Measurements from ENCODE around the gene SARDH.
"Not testable (repeated sequence)": the region's sequence is repeated elsewhere in the genome, so short reads cannot be mapped to it uniquely, and the experiment has no call there.

SARDH gene

DNA sequence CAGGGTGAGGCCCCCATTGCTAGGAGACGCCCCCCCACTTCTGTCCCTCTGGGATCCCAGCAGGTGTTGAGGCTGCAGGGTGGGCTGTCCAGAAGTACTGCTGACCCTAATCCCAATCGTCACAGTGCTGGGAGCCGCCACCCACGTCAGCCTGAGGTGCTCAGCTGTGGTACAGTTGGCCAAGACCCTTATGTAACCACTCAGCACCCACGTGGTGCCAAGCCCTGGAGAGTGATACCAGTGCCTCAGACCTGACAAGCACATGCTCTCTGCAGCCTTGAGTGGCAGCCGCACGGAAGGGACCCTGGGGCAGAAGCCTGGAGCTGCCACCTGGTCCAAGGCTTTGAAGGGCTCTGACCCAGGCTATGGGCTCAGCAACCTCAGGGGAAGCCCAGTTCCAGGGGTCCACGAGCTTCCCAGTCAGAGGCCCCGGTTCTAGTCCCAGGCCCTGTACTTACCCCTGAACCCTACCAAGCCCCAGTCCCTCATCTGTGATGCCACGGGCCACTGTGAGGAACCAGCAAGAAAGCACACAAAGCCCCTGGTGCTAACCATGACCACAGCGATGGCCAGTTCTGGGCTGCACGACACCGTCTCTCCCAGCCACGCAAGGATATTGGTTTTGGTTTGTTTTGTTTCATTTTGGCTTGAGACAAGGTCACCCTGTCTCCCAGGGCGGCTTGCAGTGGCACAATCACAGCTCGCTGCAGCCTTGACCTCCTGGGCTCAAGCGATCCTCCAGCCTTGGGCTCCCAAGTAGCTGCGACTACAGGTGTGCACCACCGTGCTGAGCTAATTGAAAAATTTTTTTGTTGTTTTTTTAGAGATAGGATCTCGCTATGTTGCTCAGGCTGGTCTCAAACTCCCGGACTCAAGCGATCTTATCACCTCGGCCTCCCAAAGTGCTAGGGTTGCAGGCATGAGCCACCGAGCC, 51.2 kb downstream of the SARDH start:
- no peak for DNase-seq (ENCODE audit: extremely low read depth in 1 of 2, low read depth in 1 of 2)

DNA sequence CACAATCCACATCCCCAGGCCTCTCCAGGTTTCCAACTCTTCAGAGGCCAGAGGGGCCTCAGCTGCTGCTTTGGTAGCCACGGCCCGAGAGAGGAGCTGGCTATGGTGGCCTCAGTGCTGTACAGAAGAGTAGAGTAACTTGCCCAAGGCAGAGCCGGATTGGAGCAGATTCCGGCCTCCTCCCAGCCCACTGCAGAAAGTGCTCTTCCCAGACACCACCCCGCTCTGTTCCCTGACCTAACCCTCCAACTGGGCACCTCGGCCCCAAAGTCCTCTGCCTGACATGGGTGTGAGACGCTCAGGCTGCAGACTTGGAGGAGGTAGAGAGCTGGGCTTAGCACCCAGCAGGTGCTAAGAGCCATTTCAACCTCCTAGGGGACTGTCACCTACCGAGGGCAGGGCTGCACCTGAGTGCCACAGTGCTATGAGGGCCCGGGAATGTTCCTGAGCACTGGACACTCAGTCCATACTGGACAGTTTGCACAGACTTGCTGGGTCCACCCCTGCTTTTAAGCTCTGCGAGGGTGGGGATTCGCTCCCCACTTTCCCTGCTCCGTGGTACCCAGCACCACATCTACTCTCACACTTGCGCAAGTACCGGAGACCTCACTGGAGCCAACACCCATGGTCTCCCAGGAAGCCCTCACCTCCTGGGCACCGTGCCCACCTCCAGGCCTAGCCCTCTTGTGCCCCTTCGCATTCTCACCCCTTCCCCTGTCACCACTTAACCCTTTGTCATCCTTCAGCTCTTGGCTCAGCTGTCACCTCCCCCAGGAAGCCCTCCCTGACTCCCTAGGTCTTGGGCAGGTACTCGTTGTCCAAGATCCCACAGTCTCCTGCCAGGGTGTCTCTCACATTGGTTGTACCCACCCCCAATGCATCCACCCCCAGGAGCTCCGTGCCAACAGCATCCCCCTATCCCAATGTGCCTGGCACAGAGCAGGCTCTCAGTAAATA, 52.2 kb downstream of the SARDH start:
- no peak for DNase-seq (ENCODE audit: extremely low read depth in 1 of 2, low read depth in 1 of 2)

DNA sequence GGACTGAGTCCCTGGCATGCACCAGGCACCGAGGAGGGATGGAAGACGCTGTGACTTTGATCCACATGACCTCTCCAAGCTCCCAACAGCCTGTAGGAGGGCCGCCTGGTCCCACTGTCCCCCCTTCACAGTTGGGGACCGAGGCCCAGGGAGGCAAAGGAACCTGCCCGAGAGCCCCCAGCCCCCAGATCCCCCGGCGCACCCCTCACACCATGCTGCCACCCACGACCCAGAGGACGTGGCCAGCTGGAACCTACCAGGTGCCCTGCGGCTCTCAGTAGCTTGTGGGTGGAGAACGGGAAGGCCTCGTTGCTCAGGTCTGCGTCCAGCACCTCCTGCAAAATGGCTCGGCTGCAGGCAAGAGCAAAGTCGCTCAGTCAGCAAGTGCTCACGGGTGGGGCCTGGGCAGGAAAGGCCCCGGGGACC, 53.2 kb downstream of the SARDH start:
- DNase-seq (ENCODE audit: extremely low read depth in 1 of 2, low read depth in 1 of 2), result no peak

DNA sequence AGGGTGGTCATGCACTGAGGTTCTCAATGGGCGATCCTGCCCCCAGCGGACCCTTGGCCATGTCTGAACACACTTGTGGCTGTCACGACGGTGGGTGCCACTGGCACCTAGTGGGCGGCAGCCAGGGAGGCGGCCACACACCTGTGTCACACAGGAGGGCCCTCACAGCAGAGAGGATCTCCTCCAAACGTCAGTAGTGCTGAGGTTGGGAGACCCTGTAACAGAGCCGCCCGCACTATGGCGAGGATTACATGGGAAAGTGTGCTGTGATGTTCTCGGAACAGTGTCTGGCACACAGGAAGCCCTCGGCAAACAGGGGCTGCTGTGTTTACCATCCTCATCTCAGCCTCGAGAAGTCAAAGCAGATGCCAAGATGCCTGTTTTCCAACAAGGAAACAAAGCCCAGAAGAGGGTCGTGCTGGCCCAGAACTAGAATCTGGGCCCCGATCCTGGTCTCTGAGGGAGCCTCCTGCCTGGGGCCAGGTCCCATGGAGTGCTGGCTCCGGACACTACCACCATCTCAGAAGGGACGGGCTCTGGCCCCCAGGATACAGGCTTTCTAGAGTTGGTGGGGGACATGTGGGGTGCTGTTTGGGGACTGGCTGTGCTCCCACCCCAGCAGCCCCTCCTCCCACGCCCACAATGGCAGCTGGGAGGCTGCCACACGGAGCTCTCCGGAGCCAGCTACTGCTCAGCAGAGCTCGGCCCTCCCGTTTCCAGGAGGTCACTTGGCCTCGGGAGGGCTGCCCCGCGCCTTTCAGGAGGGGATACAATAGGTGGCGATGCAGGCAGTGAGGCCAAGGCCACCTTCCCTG, 53.8 kb downstream of the SARDH start:
- DNase-seq (ENCODE audit: extremely low read depth in 1 of 2, low read depth in 1 of 2), result peak in 1 of 2 donors; percentile 20

DNA sequence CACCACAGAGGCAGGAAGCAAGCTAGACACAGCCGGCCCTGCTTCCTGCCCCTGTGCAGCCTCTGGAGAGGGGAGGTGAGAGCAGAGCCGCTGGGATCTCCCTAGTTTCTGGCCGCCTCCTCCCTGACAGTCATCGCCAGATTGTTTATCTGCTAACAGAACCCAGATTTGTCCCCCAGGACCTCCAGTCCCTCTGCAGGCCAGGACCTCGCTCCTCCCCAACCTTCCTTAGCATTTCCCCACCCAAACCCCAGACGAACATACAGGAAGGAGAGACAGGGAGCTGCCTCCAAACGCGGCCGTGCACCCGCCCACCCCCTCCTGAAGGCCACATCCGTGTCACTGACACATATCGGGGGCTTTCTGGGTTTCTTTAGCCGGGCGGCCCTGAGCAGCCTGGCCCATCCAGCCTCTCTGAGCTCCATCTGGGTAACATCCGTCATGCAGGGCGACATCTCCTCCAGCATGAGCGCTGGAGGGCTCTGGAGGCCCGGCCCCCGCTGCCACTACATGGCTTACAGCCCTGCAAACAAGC, 54.5 kb downstream of the SARDH start:
- DNase-seq (ENCODE audit: extremely low read depth in 1 of 2, low read depth in 1 of 2), result peak; percentile 29 to 35

DNA sequence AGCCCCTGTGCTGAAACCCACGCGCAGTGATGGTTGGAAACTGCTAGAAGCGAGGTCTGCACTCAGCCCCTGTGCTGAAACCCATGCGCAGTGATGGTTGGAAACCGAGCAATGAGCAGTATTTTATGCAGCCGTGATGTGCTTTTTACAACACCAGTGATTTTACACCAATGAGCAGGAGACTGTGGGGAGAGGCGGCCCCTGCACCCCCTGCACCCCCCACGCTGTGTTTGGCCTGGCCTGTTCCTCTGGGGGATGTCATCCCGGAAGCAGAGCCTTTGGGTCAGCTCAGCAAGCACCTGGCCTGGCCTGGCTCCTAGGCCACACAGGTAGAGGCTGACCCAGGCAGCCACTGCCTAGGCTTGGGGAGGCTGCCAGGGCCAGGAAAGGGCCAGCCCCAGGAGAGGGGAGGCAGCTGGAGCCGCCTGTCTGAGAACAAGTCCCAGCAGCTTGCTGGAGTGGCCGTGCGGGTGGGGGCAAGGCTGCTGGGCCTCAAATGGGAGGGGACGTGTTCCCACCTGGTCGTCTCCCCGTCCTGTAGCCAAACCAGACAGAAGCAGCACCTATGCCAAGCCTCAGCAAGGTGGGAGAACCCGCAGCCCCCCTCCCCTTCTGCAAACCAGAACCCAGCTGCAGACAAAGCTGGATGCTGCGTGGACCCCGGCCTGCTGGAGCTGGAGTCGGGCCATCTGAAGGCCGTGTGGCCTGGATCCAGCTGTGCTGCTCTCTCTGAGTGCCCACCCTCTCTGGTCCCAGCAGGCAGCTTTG, 55.1 kb downstream of the SARDH start:
- DNase-seq (ENCODE audit: extremely low read depth in 1 of 2, low read depth in 1 of 2), result no peak

DNA sequence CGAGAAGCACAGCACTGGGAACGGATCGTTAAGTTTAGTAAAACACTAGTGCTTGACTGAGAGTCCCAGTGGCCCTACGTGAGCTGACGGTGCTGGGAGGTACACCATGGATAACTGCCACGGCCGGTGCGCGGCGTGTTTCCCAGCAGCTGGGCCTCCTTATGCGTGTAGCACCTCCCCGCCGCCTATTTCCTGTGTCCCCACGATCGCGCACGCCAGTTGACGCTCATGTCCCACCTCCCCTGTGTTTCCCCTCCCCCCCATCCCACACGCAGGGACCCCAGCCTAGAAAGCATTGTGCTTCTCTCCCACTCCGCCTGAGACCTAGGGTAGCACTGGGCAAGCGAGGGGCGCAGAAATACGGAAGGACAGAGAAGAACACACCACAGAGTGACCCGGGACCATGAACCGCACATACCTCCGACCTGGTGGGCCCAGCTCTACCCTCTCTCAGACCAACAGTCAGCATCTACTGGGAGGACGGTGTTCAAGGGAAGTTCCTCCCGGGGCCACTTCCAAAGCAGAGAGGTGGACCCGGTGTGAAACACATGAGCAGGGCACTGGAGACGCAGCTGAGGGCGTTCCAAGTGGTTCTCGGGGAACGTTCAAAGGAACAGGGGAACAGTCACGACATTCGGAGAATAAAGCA, 56.4 kb downstream of the SARDH start:
- no peak for DNase-seq (ENCODE audit: extremely low read depth in 1 of 2, low read depth in 1 of 2)

DNA sequence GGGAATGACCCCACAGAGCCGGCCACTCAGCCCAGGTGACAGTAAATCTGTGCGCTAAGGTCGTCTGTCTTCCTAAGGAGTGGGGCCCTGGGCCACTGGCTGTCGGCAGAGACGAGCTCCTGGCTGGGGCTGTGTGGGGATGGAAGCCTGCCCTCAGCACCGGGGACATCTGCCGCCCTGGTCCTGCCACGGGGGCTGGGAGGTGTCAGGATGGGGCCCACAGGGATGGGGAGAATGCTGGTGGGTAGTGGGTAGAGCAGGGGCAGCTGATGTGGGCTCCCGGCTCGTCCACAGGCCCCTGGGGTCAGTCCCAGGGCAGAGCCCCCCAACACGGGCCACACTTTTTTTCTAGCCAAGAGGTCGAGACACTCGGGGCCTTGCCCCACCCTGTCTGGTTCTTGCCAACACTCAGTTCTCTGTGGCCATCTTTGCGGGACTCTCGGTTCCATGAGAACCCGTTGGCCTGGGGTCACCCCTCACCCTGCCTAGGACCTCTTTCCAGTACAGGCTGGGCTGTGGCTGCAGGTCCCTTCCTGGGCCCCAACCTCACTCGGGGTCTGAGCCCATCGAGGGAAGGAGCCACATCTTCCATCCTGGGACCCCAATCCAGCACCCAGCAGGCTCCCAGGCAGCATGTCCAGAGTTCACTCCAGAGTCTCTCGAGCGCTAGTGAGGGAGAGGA, 57.0 kb downstream of the SARDH start:
- no peak for DNase-seq (ENCODE audit: extremely low read depth in 1 of 2, low read depth in 1 of 2)

DNA sequence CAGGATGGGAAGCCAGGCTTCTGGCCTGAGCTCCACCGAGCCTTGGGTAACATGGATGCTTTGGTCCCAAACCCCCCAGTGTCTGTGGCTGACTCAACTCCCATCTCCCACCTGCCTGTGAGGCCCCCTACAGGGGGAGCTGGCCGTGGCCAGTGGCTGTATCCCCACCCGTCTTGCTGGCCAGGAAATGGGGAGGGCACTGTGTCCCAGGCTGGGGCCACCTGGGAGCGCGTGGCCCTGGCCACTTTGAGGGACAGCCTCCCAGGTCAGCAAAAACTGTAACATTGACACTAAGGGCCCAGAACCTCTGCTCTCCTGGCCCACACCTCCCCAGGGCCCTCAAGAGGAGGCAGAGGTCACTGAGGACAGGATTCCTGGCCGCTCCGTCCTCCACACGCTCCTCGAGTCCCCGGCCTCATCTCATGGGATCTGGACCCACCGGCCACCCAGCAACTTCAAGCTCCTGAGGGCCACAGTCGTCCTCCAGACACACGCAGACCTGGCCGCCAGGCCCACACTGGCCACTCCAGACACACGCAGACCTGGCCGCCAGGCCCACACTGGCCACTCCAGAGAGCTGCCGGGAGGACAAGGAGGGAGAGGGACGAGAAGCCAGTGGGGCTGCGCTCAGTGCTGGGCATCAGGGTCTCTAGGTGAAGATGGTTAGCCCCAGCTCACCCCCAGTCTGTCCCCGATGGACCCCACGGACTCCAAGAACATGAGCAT, 57.7 kb downstream of the SARDH start:
- no peak for DNase-seq (ENCODE audit: extremely low read depth in 1 of 2, low read depth in 1 of 2)

DNA sequence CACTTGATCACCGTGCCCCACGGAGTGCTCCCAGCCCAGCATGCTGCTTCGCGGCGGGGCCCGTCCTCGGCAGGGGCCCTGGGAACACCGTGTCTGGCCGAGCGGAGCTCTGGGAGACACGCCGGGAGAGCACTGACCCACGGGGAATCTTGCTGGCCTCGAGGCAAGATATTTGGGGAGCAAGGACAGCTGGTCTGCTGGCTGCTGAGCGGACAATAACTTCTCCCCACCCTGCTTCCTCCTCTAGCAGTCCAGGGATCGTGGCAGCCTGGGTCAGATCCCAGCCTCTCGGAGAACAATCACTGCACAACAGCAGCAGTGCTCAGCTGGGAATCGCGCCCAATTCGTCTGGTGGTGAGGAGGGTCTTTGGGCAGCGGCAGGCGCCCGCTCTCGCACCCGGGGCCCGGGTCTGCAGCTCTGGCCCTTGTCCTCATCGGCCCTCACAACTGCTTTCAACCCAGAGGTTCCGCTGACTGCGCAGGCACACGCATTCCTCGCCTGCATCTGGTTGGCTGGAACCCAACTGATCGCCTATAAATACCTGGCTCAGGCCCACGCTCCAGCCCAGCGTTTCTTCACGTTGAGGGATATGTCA, 58.6 kb downstream of the SARDH start:
- no peak for DNase-seq (ENCODE audit: extremely low read depth in 1 of 2, low read depth in 1 of 2)

DNA sequence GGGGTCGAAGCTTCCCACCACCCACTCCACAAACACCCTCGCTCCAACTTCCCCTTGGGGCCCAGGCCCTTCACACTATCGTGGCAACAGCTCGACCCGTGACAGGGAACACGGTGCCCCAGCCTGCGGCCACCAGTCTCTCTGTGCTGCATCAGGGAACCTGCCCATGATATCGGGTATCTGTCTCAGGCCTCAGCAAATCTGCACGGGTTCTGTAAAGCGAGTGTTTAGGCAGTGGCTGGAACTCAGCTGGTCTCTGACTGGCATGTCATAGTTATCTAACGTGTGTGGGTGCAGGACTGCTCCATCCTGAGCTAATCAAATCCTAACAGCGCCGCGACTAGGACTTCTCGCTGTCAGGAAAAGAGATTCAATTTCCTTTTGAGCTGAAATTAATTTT, 59.1 kb downstream of the SARDH start:
- no peak for DNase-seq (ENCODE audit: extremely low read depth in 1 of 2, low read depth in 1 of 2)

DNA sequence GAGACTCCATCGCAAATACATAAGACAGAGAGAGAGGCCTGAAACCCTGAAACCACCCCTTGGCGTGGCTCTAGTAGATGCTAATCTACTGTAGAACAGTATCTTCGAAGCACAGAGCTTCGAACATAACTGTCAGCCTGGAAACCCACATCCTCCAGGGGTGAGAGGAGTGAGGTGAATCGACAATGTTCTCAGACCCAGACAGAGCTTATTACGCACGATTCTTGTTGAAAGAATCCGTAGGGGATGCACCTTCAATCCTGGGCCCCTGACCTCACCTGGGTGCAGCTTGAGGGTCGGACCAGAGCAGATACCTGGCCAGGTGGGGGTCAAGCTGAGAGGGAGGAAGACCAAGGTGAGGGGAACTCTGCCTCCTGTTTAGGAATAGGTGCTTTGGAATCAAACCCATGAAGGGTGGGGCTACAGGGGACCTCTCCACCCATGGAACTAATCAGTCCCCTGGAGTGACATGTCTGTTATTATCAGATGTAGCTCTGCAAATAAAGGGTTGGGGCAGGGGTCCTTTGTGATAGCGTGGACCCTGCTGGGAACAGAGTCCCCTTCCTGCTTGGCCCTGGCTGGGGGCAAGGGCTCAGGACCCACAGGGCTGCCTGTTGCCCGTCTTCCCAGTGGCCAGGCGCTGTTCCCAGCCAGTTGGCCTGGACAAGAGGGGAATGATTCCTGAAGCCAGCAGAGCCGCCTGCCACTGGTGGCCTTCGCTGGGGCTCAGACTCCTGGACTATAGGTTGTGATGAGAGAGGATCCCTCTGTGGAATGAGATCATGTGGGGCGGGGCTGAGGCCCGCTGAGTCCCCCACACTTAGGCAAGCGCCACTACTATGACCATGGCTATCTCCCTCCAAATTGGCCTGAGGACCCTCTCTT, 60.8 kb downstream of the SARDH start:
- DNase-seq (ENCODE audit: extremely low read depth in 1 of 2, low read depth in 1 of 2), result peak; percentile 18 to 26

DNA sequence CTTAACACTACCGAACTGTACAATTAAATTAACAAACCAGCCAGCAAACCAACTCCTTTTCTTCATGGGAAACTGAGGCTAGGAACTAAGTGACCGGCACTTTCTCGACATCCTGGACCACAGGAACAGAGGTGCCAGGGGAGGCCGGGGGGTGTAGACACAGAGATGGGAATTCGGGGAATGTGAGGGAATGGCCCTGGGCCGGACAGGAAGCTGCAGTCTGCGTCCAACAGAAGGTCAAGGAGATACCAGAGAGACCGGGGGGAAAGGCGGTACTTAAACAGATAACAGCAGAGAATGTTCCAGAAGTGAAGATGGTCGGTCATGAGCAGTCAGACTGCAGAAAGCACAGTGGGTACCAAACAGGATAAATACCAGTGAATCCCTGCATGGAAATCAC, 61.7 kb downstream of the SARDH start:
- no peak for DNase-seq (ENCODE audit: extremely low read depth in 1 of 2, low read depth in 1 of 2)

DNA sequence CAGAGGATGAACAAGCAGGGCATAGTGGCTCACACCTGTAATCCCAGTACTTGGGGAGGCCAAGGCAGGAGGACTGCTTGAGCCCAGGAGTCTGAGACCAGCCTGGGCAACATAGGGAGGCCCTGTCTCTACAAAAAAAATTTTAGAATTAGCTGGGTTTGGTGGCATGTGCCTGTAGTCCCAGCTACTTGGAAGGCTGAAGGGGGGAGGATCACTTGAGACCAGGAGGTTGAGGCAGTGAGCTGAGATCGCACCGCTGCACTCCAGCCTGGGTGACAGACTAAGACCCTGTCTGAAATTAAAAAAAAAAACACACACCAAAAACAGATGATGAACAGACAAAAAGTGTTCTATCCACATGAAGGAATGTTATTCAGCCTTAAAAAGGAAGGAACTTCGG, 62.4 kb downstream of the SARDH start:
- not testable (repeated sequence) for DNase-seq (ENCODE audit: extremely low read depth in 1 of 2, low read depth in 1 of 2)

DNA sequence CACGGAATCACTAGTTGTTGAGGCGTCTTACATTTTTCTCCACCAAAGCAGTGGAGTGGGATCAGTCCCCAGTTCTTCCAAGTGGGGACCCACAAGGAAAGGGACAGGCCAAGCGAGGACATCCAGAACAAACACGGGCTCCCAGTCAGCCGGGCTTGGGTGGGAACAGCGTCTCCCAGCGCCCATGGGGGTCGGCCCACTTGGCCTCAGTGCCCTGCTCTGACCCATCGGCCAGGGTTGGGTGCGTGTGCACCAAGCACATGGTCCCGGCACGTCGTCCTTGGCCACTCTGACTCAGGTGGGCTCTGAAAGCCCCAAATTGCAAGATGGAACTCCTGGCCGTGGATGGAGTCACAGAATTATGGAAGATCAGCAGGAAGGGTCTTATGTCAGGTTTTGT, 64.1 kb downstream of the SARDH start:
- DNase-seq (ENCODE audit: extremely low read depth in 1 of 2, low read depth in 1 of 2), result no peak

DNA sequence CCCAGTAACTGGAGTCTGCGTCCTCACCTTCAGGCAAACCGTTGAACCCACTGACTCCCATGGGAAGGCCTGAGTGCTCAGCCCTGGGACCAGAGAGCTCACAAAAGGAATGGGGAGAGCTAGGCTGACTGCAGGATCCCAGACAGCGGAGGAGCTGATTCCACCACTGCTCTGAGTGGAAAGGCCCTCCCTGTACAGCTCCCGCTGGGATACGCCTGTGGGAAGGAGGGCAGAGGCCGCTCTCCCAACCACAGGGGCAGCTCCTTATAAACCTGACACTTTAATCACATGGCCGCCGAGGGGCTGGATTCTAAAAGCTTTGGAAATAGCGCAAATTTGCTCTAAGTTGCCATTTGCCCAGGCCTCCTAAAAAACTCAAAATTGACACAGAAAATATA, 64.9 kb downstream of the SARDH start:
- DNase-seq (ENCODE audit: extremely low read depth in 1 of 2, low read depth in 1 of 2), result no peak

All from activated CD8-positive, alpha-beta memory T cell treated with anti-CD3 and anti-CD28 coated beads for 1 hour (primary cell).